WTC11 (cell line): Measurements from ENCODE around the gene SHROOM3. TPM values are rescaled to one million over a fixed set of nuclear protein-coding genes. Genes with fewer than 3 reads are reported as not detected.

Experiments
- ATAC-seq: fragments of 200-7000 bp; cut with Tn5 transposase; 2 replicates; pipeline ENCODE4 v1.10.0; 2021; ENCODE audit warnings: mild to moderate bottlenecking, moderate library complexity
- CTCF ChIA-PET: fragments of 300-600 bp; sonication (Branson Sonifier 250); formaldehyde crosslinking; loops from one replicate; lab custom pipeline; 2021; ENCODE audit warnings: antibody characterized with exemption; lab: Charles Lee
- POLR2A ChIA-PET: fragments of 350-600 bp; sonication (Branson Sonifier 250); formaldehyde crosslinking; loops from one replicate; lab custom pipeline; 2021; ENCODE audit warnings: antibody characterized with exemption; lab: Charles Lee
- DNase-seq: peaks from one replicate; pipeline ENCODE4 v3.0.0; 2021; ENCODE audit warnings: low spot score
- H3K27ac Mint-ChIP-seq: 2 replicates; pipeline ENCODE4 v1.8.0; 2021; ENCODE audit warnings: mixed read lengths
- H3K27me3 Mint-ChIP-seq: 2 replicates; pipeline ENCODE4 v1.8.0; 2021; ENCODE audit warnings: low read depth, mild to moderate bottlenecking, moderate library complexity, mixed read lengths
- H3K36me3 Mint-ChIP-seq: 2 replicates; pipeline ENCODE4 v1.8.0; 2021; ENCODE audit warnings: mixed read lengths
- H3K4me1 Mint-ChIP-seq: 2 replicates; pipeline ENCODE4 v1.8.0; 2022; ENCODE audit warnings: mixed read lengths
- H3K4me3 Mint-ChIP-seq: 2 replicates; pipeline ENCODE4 v1.8.0; 2021; ENCODE audit warnings: mild to moderate bottlenecking, moderate library complexity, mixed read lengths
- H3K9me3 Mint-ChIP-seq: 2 replicates; pipeline ENCODE4 v1.8.0; 2021; ENCODE audit warnings: mixed read lengths
- CBFB ChIP-seq: sonication (generic); formaldehyde crosslinking; IDR thresholded peaks from 2 replicates; pipeline ENCODE4 v1.8.1; 2022; ENCODE audit warnings: mild to moderate bottlenecking, low read depth, missing genetic modification reagents
- CREB1 ChIP-seq: sonication (generic); formaldehyde crosslinking; IDR thresholded peaks from 2 replicates; pipeline ENCODE4 v1.8.0; 2023; ENCODE audit warnings: mild to moderate bottlenecking, missing genetic modification reagents
- HMGA2 ChIP-seq: fragments of 250-450 bp; sonication (Bioruptor Pico); IDR thresholded peaks from 2 replicates; pipeline ENCODE4 v1.4.0; 2021; ENCODE audit warnings: mild to moderate bottlenecking, moderate library complexity
- MXD4 ChIP-seq: fragments of 250-450 bp; sonication (Bioruptor Pico); IDR thresholded peaks from 2 replicates; pipeline ENCODE4 v1.8.0; 2021; ENCODE audit warnings: mild to moderate bottlenecking, moderate library complexity, borderline replicate concordance
- MYBL2 ChIP-seq: sonication (generic); formaldehyde crosslinking; IDR thresholded peaks from 2 replicates; pipeline ENCODE4 v1.8.1; 2023; ENCODE audit warnings: mild to moderate bottlenecking, moderate library complexity, missing genetic modification reagents
- NR2C2 ChIP-seq: sonication (generic); formaldehyde crosslinking; IDR thresholded peaks from 2 replicates; pipeline ENCODE4 v1.8.0; 2022; ENCODE audit warnings: mild to moderate bottlenecking, missing genetic modification reagents
- RELA ChIP-seq: sonication (generic); formaldehyde crosslinking; IDR thresholded peaks from 2 replicates; pipeline ENCODE4 v1.8.1; 2022; ENCODE audit warnings: missing genetic modification reagents, mild to moderate bottlenecking, borderline replicate concordance
- RORB ChIP-seq: fragments of 250-450 bp; sonication (Bioruptor Pico); IDR thresholded peaks from 2 replicates; pipeline ENCODE4 v1.9.0; 2021; ENCODE audit warnings: mild to moderate bottlenecking
- SMAD3 ChIP-seq: sonication (generic); formaldehyde crosslinking; IDR thresholded peaks from 2 replicates; pipeline ENCODE4 v1.8.0; 2022; ENCODE audit warnings: missing genetic modification reagents, mild to moderate bottlenecking, borderline replicate concordance
- SMAD4 ChIP-seq: sonication (generic); formaldehyde crosslinking; IDR thresholded peaks from 2 replicates; pipeline ENCODE4 v1.8.0; 2022; ENCODE audit warnings: mild to moderate bottlenecking, missing genetic modification reagents
- SP1 ChIP-seq: sonication (generic); formaldehyde crosslinking; conservative IDR thresholded peaks from 2 replicates; pipeline ENCODE4 v1.8.1; 2022; ENCODE audit warnings: missing genetic modification reagents
- ZNF423 ChIP-seq: fragments of 250-450 bp; sonication (Bioruptor Pico); IDR thresholded peaks from 2 replicates; pipeline ENCODE4 v2.1.2; 2022; ENCODE audit warnings: mild to moderate bottlenecking, moderate library complexity
- ZNF671 ChIP-seq: fragments of 250-450 bp; sonication (Bioruptor Pico); IDR thresholded peaks from 2 replicates; pipeline ENCODE4 v1.8.0; 2021; ENCODE audit warnings: mild to moderate bottlenecking
- total RNA-seq: library from RNA; stranded (reverse); gene quantifications from 3 replicates; pipeline ENCODE4 v1.2.3, GENCODE V29; 2021
- TF ChIP-seq, protein P1 (sequence below): fragments of 250-450 bp; sonication (Bioruptor Pico); IDR thresholded peaks from 2 replicates; pipeline ENCODE4 v1.9.0; 2021; ENCODE audit warnings: moderate library complexity, mild to moderate bottlenecking, inconsistent platforms, borderline replicate concordance
- TF ChIP-seq, protein P2 (sequence below): sonication (generic); formaldehyde crosslinking; IDR thresholded peaks from 2 replicates; pipeline ENCODE4 v1.8.1; 2023; ENCODE audit warnings: mild to moderate bottlenecking, missing genetic modification reagents, moderate library complexity
- TF ChIP-seq, protein P3 (sequence below): sonication (generic); formaldehyde crosslinking; conservative IDR thresholded peaks from 2 replicates; pipeline ENCODE4 v1.8.1; 2023; ENCODE audit warnings: mild to moderate bottlenecking, low read depth, missing genetic modification reagents, moderate library complexity
- TF ChIP-seq, protein P4 (sequence below): sonication (generic); formaldehyde crosslinking; IDR thresholded peaks from 2 replicates; pipeline ENCODE4 v1.8.1; 2023; ENCODE audit warnings: mild to moderate bottlenecking, missing genetic modification reagents
- TF ChIP-seq, protein P5 (sequence below): sonication (generic); formaldehyde crosslinking; IDR thresholded peaks from 2 replicates; pipeline ENCODE4 v1.8.1; 2022; ENCODE audit warnings: mild to moderate bottlenecking, moderate library complexity, missing genetic modification reagents
- TF ChIP-seq, protein P6 (sequence below): sonication (generic); formaldehyde crosslinking; IDR thresholded peaks from 2 replicates; pipeline ENCODE4 v1.8.0; 2023; ENCODE audit warnings: missing genetic modification reagents
- TF ChIP-seq, protein P7 (sequence below): sonication (generic); formaldehyde crosslinking; IDR thresholded peaks from 2 replicates; pipeline ENCODE4 v1.8.0; 2022; ENCODE audit warnings: mild to moderate bottlenecking, missing genetic modification reagents
- TF ChIP-seq, protein P8 (sequence below): fragments of 250-450 bp; sonication (Bioruptor Pico); IDR thresholded peaks from 2 replicates; pipeline ENCODE4 v2.1.2; 2022; ENCODE audit warnings: mild to moderate bottlenecking, moderate library complexity
- TF ChIP-seq, protein P9 (sequence below): fragments of 250-450 bp; sonication (Bioruptor Pico); IDR thresholded peaks from 2 replicates; pipeline ENCODE4 v1.9.0; 2021; ENCODE audit warnings: mild to moderate bottlenecking, borderline replicate concordance

The SHROOM3 gene
- total RNA-seq, 1 experiment from 2014 or later = 71.9 TPM

DNA sequence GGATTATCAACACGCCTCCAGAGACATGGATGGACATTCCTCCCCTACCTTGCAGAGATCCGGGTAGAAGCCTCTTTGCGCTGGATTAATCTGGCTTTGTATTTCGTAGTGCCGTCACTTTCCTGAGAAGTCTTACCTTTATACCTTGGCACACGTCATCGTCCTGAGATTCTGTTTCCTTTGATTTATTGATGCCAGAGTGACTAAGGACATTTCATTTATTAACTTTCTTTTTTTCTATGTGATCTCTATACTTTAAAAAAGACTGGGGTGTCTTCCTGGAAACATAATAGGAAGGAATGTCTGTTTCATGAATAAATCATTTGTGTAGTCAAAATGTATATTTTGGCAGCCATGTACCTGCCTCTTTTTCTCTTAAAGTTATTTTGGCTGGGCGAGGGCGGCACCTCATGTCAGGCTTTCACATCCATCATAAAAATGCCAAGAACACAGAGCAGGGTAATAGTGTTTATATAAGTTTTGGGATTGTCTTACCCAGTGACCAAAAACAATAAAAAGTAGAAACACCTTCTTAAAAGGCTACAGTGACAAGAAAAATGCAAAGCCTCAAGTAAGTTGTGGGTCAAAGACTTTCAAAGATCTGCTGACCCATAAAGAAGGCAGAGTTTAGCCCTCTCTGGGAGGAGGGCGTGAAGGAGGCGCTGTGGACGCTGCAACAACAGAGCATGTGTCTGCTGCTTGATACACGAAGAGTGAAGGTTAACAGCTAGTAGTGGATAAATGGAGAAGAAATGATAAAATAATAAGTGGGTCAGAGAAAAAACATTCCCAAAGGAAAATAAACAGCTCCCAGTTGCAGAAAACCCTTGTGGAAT lies 124.4 kb downstream of the SHROOM3 start:
- peak; percentile 53 for ATAC-seq
- no peaks in the 10 kb centered on the region; the same call in none of the 2 replicates for H3K36me3 Mint-ChIP-seq
- TF ChIP-seq, protein P1, sequence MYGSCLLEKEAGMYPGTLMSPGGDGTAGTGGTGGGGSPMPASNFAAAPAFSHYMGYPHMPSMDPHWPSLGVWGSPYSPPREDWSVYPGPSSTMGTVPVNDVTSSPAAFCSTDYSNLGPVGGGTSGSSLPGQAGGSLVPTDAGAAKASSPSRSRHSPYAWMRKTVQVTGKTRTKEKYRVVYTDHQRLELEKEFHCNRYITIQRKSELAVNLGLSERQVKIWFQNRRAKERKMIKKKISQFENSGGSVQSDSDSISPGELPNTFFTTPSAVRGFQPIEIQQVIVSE = no peak
- TF ChIP-seq, protein P2, sequence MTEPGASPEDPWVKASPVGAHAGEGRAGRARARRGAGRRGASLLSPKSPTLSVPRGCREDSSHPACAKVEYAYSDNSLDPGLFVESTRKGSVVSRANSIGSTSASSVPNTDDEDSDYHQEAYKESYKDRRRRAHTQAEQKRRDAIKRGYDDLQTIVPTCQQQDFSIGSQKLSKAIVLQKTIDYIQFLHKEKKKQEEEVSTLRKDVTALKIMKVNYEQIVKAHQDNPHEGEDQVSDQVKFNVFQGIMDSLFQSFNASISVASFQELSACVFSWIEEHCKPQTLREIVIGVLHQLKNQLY (CRISPR knock-in tag) = no peak
- TF ChIP-seq CREB1 = no peak
- TF ChIP-seq, protein P3, sequence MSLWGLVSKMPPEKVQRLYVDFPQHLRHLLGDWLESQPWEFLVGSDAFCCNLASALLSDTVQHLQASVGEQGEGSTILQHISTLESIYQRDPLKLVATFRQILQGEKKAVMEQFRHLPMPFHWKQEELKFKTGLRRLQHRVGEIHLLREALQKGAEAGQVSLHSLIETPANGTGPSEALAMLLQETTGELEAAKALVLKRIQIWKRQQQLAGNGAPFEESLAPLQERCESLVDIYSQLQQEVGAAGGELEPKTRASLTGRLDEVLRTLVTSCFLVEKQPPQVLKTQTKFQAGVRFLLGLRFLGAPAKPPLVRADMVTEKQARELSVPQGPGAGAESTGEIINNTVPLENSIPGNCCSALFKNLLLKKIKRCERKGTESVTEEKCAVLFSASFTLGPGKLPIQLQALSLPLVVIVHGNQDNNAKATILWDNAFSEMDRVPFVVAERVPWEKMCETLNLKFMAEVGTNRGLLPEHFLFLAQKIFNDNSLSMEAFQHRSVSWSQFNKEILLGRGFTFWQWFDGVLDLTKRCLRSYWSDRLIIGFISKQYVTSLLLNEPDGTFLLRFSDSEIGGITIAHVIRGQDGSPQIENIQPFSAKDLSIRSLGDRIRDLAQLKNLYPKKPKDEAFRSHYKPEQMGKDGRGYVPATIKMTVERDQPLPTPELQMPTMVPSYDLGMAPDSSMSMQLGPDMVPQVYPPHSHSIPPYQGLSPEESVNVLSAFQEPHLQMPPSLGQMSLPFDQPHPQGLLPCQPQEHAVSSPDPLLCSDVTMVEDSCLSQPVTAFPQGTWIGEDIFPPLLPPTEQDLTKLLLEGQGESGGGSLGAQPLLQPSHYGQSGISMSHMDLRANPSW (CRISPR knock-in tag) = no peak
- TF ChIP-seq SP1 (CRISPR knock-in tag) = no peak
- no peak for TF ChIP-seq MXD4
- TF ChIP-seq, protein P4, sequence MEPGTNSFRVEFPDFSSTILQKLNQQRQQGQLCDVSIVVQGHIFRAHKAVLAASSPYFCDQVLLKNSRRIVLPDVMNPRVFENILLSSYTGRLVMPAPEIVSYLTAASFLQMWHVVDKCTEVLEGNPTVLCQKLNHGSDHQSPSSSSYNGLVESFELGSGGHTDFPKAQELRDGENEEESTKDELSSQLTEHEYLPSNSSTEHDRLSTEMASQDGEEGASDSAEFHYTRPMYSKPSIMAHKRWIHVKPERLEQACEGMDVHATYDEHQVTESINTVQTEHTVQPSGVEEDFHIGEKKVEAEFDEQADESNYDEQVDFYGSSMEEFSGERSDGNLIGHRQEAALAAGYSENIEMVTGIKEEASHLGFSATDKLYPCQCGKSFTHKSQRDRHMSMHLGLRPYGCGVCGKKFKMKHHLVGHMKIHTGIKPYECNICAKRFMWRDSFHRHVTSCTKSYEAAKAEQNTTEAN (CRISPR knock-in tag) = no peak
- no peak for TF ChIP-seq RELA
- no peak for TF ChIP-seq ZNF423
- no peak for TF ChIP-seq SMAD4 (CRISPR knock-in tag)
- TF ChIP-seq MYBL2 (CRISPR knock-in tag) = no peak
- TF ChIP-seq, protein P5, sequence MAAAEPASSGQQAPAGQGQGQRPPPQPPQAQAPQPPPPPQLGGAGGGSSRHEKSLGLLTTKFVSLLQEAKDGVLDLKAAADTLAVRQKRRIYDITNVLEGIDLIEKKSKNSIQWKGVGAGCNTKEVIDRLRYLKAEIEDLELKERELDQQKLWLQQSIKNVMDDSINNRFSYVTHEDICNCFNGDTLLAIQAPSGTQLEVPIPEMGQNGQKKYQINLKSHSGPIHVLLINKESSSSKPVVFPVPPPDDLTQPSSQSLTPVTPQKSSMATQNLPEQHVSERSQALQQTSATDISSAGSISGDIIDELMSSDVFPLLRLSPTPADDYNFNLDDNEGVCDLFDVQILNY (CRISPR knock-in tag) = no peak
- TF ChIP-seq, protein P6, sequence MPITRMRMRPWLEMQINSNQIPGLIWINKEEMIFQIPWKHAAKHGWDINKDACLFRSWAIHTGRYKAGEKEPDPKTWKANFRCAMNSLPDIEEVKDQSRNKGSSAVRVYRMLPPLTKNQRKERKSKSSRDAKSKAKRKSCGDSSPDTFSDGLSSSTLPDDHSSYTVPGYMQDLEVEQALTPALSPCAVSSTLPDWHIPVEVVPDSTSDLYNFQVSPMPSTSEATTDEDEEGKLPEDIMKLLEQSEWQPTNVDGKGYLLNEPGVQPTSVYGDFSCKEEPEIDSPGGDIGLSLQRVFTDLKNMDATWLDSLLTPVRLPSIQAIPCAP = no peak
- no peak for TF ChIP-seq HMGA2 (CRISPR knock-in tag)
- no peak for TF ChIP-seq NR2C2 (CRISPR knock-in tag)
- H3K4me3 Mint-ChIP-seq = peak overlapping the region; percentile 2; the same call in 1 of the 2 replicates
- peak overlapping the region; percentile 68 for H3K27ac Mint-ChIP-seq
- H3K27me3 Mint-ChIP-seq = no peaks in the 10 kb centered on the region; the same call in 1 of the 2 replicates
- H3K9me3 Mint-ChIP-seq = no peaks in the 10 kb centered on the region
- CTCF ChIA-PET = no interaction called here
- no peak for DNase-seq
- peaks cover 58% of the 10 kb centered on the region for H3K4me1 Mint-ChIP-seq
- POLR2A ChIA-PET = no interaction called here

DNA sequence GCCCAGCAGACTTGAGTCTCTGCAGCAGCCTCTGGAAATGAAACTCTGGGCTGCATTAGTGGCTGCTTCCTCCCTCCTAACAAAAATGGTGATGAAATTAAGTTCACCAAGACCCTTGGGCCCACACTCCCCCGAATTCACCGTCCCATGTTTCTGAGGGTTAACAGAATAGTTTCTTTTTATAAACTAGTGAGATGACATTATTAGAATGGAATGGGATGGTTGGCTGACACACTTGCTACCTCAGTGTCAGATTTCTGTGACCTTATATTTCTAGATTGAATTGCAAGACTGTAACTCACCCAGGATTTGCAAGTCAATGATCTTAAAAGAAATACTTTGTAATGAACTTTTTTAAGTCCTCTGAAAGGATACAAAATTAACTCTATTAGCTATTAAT lies 127.1 kb downstream of the SHROOM3 start:
- Mint-ChIP-seq H3K27me3 (no peaks in the 10 kb centered on the region; the same call in 1 of the 2 replicates), H3K4me1 (peaks cover 56% of the 10 kb centered on the region), H3K27ac (no peak overlapping the region; the same call in 1 of the 2 replicates), H3K9me3 (no peaks in the 10 kb centered on the region), H3K4me3 (no peak overlapping the region), H3K36me3 (no peaks in the 10 kb centered on the region; the same call in 1 of the 2 replicates)
- ATAC-seq (no peak), DNase-seq (no peak)
- POLR2A ChIA-PET = no interaction called here
- CTCF ChIA-PET = no interaction called here
- TF ChIP-seq, protein P7, sequence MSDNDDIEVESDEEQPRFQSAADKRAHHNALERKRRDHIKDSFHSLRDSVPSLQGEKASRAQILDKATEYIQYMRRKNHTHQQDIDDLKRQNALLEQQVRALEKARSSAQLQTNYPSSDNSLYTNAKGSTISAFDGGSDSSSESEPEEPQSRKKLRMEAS = no peak
- TF ChIP-seq RORB (CRISPR knock-in tag) (no peak), SMAD4 (CRISPR knock-in tag) (no peak), SMAD3 (no peak), CBFB (CRISPR knock-in tag) (no peak), CREB1 (no peak), ZNF671 (CRISPR knock-in tag) (no peak)
- TF ChIP-seq, protein P8, sequence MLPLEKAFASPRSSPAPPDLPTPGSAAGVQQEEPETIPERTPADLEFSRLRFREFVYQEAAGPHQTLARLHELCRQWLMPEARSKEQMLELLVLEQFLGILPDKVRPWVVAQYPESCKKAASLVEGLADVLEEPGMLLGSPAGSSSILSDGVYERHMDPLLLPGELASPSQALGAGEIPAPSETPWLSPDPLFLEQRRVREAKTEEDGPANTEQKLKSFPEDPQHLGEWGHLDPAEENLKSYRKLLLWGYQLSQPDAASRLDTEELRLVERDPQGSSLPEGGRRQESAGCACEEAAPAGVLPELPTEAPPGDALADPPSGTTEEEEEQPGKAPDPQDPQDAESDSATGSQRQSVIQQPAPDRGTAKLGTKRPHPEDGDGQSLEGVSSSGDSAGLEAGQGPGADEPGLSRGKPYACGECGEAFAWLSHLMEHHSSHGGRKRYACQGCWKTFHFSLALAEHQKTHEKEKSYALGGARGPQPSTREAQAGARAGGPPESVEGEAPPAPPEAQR = no peak
- TF ChIP-seq, protein P9, sequence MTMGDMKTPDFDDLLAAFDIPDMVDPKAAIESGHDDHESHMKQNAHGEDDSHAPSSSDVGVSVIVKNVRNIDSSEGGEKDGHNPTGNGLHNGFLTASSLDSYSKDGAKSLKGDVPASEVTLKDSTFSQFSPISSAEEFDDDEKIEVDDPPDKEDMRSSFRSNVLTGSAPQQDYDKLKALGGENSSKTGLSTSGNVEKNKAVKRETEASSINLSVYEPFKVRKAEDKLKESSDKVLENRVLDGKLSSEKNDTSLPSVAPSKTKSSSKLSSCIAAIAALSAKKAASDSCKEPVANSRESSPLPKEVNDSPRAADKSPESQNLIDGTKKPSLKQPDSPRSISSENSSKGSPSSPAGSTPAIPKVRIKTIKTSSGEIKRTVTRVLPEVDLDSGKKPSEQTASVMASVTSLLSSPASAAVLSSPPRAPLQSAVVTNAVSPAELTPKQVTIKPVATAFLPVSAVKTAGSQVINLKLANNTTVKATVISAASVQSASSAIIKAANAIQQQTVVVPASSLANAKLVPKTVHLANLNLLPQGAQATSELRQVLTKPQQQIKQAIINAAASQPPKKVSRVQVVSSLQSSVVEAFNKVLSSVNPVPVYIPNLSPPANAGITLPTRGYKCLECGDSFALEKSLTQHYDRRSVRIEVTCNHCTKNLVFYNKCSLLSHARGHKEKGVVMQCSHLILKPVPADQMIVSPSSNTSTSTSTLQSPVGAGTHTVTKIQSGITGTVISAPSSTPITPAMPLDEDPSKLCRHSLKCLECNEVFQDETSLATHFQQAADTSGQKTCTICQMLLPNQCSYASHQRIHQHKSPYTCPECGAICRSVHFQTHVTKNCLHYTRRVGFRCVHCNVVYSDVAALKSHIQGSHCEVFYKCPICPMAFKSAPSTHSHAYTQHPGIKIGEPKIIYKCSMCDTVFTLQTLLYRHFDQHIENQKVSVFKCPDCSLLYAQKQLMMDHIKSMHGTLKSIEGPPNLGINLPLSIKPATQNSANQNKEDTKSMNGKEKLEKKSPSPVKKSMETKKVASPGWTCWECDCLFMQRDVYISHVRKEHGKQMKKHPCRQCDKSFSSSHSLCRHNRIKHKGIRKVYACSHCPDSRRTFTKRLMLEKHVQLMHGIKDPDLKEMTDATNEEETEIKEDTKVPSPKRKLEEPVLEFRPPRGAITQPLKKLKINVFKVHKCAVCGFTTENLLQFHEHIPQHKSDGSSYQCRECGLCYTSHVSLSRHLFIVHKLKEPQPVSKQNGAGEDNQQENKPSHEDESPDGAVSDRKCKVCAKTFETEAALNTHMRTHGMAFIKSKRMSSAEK (CRISPR knock-in tag) = no peak
